ENCODE data around the gene MVK. TPM values are rescaled to one million over a fixed set of nuclear protein-coding genes. Genes with fewer than 3 reads are reported as not detected.

MVK gene
- polyA plus RNA-seq, 1 of the 3 experiments (the other 2 are of a cell fraction) = 7.0 TPM

DNA sequence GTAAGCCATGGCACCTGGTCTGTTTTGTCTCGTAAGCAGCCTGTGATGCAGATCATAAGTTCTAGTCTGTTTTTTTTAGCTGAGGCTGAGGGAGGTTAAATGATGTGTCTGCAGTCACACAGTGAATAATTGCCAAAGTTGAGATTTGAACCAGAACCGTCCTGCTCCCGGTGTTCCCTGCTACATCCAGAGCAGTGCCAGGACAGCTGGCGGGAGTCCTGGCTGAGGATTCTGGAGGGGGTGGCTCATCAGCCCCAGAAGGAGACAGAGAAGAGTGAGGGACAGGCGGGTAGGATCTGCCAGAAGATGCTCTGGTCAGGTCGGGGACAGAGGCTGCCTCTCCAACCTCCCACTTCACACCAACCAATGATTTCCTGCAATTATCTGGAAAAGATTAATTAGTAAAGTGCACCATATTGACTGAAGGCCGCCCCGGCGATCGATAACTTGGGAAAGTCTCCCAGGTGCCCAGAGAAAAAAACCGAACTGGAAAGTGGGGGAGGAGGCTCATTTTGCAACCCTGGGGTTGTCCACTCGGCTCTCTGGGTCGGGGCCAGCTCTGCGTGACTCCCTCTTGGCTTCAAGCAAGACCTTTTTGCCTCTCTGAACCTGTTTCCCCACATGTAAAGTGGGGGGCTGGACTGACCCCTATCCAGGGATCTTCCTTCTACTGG is 42.1 kb downstream of the MVK start:
- Histone ChIP-seq H3K4me3 (ENCODE audit: low read depth in 2 of 2, low read length in 1 of 2) (no peak overlapping the region), H3K27me3 (ENCODE audit: insufficient read depth) (peaks cover 18% of the 10 kb centered on the region; the same call in 1 of the 2 replicates), H3K9ac (no peak overlapping the region), H3K36me3 (replicated peaks in 1 of 2; ENCODE audit: control insufficient read depth in 1 of 2, insufficient read depth in 2 of 2, low read length in 1 of 2) (no peaks in the 10 kb centered on the region), H3K9me3 (no peaks in the 10 kb centered on the region), H3K9me2 (no peaks in the 10 kb centered on the region), H3K4me2 (no peak overlapping the region), H3F3A (replicated peaks; ENCODE audit: insufficient read depth) (no peaks in the 10 kb centered on the region), H4K20me1 (ENCODE audit: insufficient read depth) (no peaks in the 10 kb centered on the region), H2AFZ (ENCODE audit: low read depth) (no peak overlapping the region), H3K79me2 (ENCODE audit: insufficient read depth) (no peaks in the 10 kb centered on the region), H3K27ac (ENCODE audit: low read depth in 2 of 2, low read length in 1 of 2) (no peak overlapping the region; a peak in 1 of 4 replicates), H3K4me1 (ENCODE audit: control insufficient read depth in 1 of 2, insufficient read depth in 2 of 2, low read depth in 1 of 2, low read length in 1 of 2) (peaks cover 0 to 61% of the 10 kb centered on the region in 2 experiments; a peak in 2 of 4 replicates)
- ChIA-PET CTCF (interaction anchor here (1.2 to 2.0 kb wide), 4 partner anchors 9 to 124 kb away, joined by 5 to 14 read pairs (median 6); no protein-coding TSS in a partner anchor), POLR2A (interaction anchor here (0.9 kb wide), 1 partner anchor 83 kb away, joined by 3 read pairs; no protein-coding TSS in a partner anchor)
- no peak for TF ChIP-seq POLR2AphosphoS5 (IDR thresholded peaks at IDR 0.05; ENCODE audit: low read depth, low read length)
- no peak for TF ChIP-seq GATA2 (CRISPR knock-in tag; IDR thresholded peaks at IDR 0.05)
- TF ChIP-seq, protein P1, sequence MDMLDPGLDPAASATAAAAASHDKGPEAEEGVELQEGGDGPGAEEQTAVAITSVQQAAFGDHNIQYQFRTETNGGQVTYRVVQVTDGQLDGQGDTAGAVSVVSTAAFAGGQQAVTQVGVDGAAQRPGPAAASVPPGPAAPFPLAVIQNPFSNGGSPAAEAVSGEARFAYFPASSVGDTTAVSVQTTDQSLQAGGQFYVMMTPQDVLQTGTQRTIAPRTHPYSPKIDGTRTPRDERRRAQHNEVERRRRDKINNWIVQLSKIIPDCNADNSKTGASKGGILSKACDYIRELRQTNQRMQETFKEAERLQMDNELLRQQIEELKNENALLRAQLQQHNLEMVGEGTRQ (IDR thresholded peaks at IDR 0.05; ENCODE audit: borderline replicate concordance, low read depth, low read length) = no peak
- no peak for TF ChIP-seq FOXM1 (IDR thresholded peaks at IDR 0.05; ENCODE audit: low read depth)
- TF ChIP-seq YY1 (IDR thresholded peaks at IDR 0.05; ENCODE audit: low read depth) = no peak
- TF ChIP-seq REST (IDR thresholded peaks at IDR 0.05; ENCODE audit: low read depth, low read length) = no peak
- no peak for TF ChIP-seq RFX5 (IDR thresholded peaks at IDR 0.05; ENCODE audit: low read length)
- no peak for TF ChIP-seq CHD2 (IDR thresholded peaks at IDR 0.05; ENCODE audit: low read length, partially characterized antibody)
- no peak for TF ChIP-seq RAD21 (IDR thresholded peaks at IDR 0.05; ENCODE audit: low read length)
- TF ChIP-seq EZH2phosphoT487 (IDR thresholded peaks at IDR 0.05; ENCODE audit: borderline replicate concordance, low read depth) = no peak
- no peak for TF ChIP-seq TAF1 (IDR thresholded peaks at IDR 0.05; ENCODE audit: borderline replicate concordance, low read depth, low read length)
- TF ChIP-seq, protein P2, sequence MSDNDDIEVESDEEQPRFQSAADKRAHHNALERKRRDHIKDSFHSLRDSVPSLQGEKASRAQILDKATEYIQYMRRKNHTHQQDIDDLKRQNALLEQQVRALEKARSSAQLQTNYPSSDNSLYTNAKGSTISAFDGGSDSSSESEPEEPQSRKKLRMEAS (IDR thresholded peaks at IDR 0.05; ENCODE audit: low read depth) = no peak
- TF ChIP-seq, protein P3, sequence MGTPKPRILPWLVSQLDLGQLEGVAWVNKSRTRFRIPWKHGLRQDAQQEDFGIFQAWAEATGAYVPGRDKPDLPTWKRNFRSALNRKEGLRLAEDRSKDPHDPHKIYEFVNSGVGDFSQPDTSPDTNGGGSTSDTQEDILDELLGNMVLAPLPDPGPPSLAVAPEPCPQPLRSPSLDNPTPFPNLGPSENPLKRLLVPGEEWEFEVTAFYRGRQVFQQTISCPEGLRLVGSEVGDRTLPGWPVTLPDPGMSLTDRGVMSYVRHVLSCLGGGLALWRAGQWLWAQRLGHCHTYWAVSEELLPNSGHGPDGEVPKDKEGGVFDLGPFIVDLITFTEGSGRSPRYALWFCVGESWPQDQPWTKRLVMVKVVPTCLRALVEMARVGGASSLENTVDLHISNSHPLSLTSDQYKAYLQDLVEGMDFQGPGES (IDR thresholded peaks at IDR 0.05; ENCODE audit: low read depth, low read length) = no peak
- no peak for TF ChIP-seq GABPA (IDR thresholded peaks at IDR 0.05; ENCODE audit: low read depth)
- TF ChIP-seq TCF12 (IDR thresholded peaks at IDR 0.05) = no peak
- no peak for TF ChIP-seq ZBTB33 (IDR thresholded peaks at IDR 0.05; ENCODE audit: borderline replicate concordance, low read depth)
- no peak for TF ChIP-seq EP300 (IDR thresholded peaks at IDR 0.05; ENCODE audit: borderline replicate concordance in 1 of 2, low read depth in 1 of 2, low read length in 1 of 2)
- 47% methylated on average over 14 of the region's 14 CpGs for WGBS (ENCODE audit: low lambda C conversion rate)
- no peak for DNase-seq
